Measurements from ENCODE around the gene PTPRH.

PTPRH gene

GRCh38 chr19:55208880-55209692 lies at the start of gene PTPRH:
TSS of gene PTPRH (minus strand) at chr19:55209501. CDS start at chr19:55209433, 68 bp downstream.
- no peak for TF ChIP-seq CTCF (conservative IDR thresholded peaks at IDR 0.05; ENCODE audit: low read length)
- no peak within 1 kb of the TSS for H3K4me3 ChIP-seq (ENCODE audit: low read length)
- DNase-seq (ENCODE audit: low read depth) = no peak

- TF ChIP-seq CTCF (conservative IDR thresholded peaks at IDR 0.05; ENCODE audit: low read length) = no peak
- DNase-seq (ENCODE audit: low read depth) = no peak
- H3K4me3 ChIP-seq (ENCODE audit: low read length) = peak overlapping the region; percentile 88
Measured at GRCh38 chr19:55258476-55258827, 49.2 kb upstream of the PTPRH start.

- peak; percentile 12 for DNase-seq (ENCODE audit: low read depth)
- no peak for TF ChIP-seq CTCF (conservative IDR thresholded peaks at IDR 0.05; ENCODE audit: low read length)
- peak overlapping the region; percentile 88 for H3K4me3 ChIP-seq (ENCODE audit: low read length)
Measured at GRCh38 chr19:55257461-55258420, 48.4 kb upstream of the PTPRH start.

- peak overlapping the region; percentile 88 for H3K4me3 ChIP-seq (ENCODE audit: low read length)
- no peak for TF ChIP-seq CTCF (conservative IDR thresholded peaks at IDR 0.05; ENCODE audit: low read length)
- peak; percentile 5 for DNase-seq (ENCODE audit: low read depth)
Measured at GRCh38 chr19:55256562-55257460, 47.5 kb upstream of the PTPRH start.

- peak overlapping the region; percentile 88 for H3K4me3 ChIP-seq (ENCODE audit: low read length)
- peak; percentile 15 for DNase-seq (ENCODE audit: low read depth)
- no peak for TF ChIP-seq CTCF (conservative IDR thresholded peaks at IDR 0.05; ENCODE audit: low read length)
Measured at GRCh38 chr19:55255618-55256423, 46.5 kb upstream of the PTPRH start.

GRCh38 chr19:55254625-55254977 lies 45.3 kb upstream of the PTPRH start:
- DNase-seq (ENCODE audit: low read depth) = no peak
- no peak for TF ChIP-seq CTCF (conservative IDR thresholded peaks at IDR 0.05; ENCODE audit: low read length)
- no peak overlapping the region for H3K4me3 ChIP-seq (ENCODE audit: low read length)

Data from AG10803 (cell line).